ENCODE results near the gene SMYD3. TPM values are rescaled to one million over a fixed set of nuclear protein-coding genes. Genes with fewer than 3 reads are reported as not detected.
A peak's percentile ranks its signal among the peaks of the same experiment; 100 is the strongest.

The SMYD3 gene
- total RNA-seq, 1 donor from 2014 or later = 23.8 TPM

DNA sequence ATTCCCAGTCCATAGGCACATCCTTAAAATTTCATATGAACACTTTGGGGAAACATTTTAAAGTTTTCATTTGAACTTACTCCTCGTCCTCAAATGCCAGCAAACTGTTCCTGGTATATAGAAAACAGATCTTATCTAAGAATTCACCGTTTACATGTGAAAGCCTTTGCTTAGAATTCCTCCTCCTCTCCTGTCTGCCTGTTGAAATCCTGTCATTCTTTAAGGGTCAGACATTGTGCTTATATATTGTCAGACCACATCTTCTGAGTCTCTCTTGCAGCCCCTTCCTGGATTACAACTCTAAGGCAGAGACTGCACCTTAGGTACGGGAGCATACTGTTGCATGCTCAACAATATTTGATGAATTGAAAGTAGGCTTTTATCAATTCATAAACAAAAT lies 239.7 kb downstream of the SMYD3 start:
- no peak overlapping the region for H3K4me3 ChIP-seq (ENCODE audit: low read depth, low read length)
- TF ChIP-seq, protein P1, sequence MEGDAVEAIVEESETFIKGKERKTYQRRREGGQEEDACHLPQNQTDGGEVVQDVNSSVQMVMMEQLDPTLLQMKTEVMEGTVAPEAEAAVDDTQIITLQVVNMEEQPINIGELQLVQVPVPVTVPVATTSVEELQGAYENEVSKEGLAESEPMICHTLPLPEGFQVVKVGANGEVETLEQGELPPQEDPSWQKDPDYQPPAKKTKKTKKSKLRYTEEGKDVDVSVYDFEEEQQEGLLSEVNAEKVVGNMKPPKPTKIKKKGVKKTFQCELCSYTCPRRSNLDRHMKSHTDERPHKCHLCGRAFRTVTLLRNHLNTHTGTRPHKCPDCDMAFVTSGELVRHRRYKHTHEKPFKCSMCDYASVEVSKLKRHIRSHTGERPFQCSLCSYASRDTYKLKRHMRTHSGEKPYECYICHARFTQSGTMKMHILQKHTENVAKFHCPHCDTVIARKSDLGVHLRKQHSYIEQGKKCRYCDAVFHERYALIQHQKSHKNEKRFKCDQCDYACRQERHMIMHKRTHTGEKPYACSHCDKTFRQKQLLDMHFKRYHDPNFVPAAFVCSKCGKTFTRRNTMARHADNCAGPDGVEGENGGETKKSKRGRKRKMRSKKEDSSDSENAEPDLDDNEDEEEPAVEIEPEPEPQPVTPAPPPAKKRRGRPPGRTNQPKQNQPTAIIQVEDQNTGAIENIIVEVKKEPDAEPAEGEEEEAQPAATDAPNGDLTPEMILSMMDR (conservative IDR thresholded peaks at IDR 0.05; ENCODE audit: low read depth, low read length) = no peak
- no peak for DNase-seq (ENCODE audit: low read depth)

DNA sequence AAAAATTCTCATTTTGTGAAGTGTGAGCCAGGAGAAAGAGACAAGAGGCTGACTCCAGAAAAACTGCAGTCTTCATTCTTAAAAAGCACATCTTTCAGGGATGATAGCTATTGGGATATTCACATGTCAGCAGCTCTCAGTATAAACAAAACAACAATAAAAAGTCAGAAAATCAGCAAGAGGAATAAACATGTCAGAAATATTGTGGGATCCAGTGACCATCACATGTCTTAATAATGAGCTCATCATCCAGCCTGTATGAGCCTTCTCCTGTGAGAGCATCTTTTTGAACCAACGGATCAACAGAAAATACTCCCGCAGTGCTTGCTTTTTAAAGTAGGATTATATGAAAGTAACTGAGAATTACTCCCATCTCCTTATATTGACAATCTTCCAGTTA lies 241.6 kb downstream of the SMYD3 start:
- DNase-seq (ENCODE audit: low read depth) = no peak
- H3K4me3 ChIP-seq (ENCODE audit: low read depth, low read length) = no peak overlapping the region
- TF ChIP-seq, protein P1 (conservative IDR thresholded peaks at IDR 0.05; ENCODE audit: low read depth, low read length) = no peak

DNA sequence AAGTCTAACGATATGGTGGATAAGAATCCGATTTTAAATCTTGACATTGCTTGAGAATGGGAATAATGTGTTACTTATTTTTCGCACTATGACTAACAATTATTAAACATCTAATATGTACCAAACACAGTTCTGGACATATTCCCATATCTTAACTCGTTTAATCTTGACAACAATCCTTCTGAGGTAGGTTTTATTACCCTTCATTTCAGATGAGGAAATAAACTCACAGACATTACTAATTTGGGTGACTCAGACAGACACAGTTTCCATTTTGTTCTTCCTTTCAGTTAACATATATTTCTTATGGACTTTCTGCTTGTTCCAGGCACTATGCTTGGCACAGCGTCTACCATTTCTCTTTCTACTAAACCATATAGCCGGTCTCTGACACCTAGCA lies 244.8 kb downstream of the SMYD3 start:
- no peak for DNase-seq (ENCODE audit: low read depth)
- H3K4me3 ChIP-seq (ENCODE audit: low read depth, low read length) = no peak overlapping the region
- TF ChIP-seq, protein P1 (conservative IDR thresholded peaks at IDR 0.05; ENCODE audit: low read depth, low read length) = no peak

DNA sequence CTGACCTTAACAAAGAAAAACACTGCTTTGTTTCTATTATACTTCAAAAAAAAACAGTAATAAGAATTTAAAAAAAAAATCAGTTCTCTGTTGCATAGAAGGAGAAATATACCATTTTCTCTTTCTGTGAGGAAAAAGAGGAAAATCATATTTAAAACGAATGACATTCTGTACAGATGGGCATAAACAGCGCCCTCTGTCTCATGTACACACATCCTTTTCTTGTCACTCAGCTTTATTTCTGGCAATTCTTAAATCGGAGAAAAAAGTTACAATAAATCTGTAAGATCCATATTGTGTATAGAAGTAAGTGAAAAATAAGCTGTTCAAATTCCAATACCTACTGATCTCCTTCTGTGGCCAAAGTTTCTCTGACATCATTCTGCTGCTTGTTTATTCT lies 245.4 kb downstream of the SMYD3 start:
- TF ChIP-seq, protein P1 (conservative IDR thresholded peaks at IDR 0.05; ENCODE audit: low read depth, low read length) = peak; percentile 35
- DNase-seq (ENCODE audit: low read depth) = no peak
- H3K4me3 ChIP-seq (ENCODE audit: low read depth, low read length) = no peak overlapping the region

DNA sequence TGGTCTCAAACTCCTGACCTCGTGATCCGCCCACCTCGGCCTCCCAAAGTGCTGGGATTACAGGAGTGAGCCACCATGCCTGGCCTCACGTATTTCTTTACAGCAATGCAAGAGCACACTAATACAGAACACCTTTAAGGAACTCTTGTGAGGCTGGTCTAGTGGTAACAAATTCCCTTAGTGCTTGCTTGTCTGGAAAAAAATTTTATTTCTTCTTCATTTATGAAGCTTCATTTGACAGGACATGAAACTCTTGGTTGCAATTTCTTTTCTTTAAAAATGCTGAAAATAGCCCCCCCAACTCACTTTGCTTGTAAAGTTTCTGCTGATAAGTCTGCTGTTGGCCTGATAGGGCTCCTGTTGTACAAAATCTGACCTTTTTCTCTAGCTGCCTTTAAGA lies 248.8 kb downstream of the SMYD3 start:
- no peak for DNase-seq (ENCODE audit: low read depth)
- TF ChIP-seq, protein P1 (conservative IDR thresholded peaks at IDR 0.05; ENCODE audit: low read depth, low read length) = no peak
- H3K4me3 ChIP-seq (ENCODE audit: low read depth, low read length) = no peak overlapping the region

DNA sequence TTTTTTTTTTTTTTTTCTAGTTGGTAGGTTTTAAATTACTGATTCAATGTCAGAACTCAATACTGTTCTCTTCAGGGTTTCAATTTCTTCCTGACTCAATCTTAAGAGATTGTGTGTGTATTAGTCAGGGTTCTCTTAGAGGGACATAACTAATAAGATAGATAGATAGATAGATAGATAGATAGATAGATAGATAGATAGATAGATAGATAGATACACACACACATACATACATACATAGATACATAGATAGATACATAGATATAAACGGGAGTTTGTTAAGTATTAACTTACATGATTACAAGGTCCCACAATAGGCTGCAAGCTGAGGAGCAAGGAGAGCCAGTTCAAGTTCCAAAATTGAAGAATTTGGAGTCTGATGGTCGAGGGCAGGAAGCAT lies 251.3 kb downstream of the SMYD3 start:
- TF ChIP-seq, protein P1 (conservative IDR thresholded peaks at IDR 0.05; ENCODE audit: low read depth, low read length) = no peak
- no peak for DNase-seq (ENCODE audit: low read depth)
- no peak overlapping the region for H3K4me3 ChIP-seq (ENCODE audit: low read depth, low read length)

DNA sequence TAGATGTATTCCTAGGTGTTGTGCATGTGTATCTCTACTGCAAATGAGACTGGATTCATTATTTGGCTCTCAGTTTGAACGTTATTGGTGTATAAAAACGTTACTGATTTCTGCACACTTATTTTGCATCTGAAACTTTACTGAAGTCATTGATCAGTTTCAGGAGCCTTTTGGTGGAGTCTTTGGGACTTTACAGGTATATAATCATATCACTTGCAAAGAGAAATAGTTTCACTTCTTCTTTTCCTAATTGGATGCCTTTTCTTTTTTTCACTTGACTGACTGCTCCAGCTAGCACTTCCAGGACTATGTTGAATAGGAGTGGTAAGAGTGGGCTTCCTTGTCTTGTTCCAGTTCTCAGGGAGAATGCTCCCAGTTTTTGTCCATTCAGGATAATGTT lies 252.2 kb downstream of the SMYD3 start:
- TF ChIP-seq, protein P1 (conservative IDR thresholded peaks at IDR 0.05; ENCODE audit: low read depth, low read length) = no peak
- no peak for DNase-seq (ENCODE audit: low read depth)
- no peak overlapping the region for H3K4me3 ChIP-seq (ENCODE audit: low read depth, low read length)
